ENCODE data around the gene CARMIL1. TPM values are rescaled to one million over a fixed set of nuclear protein-coding genes. Genes with fewer than 3 reads are reported as not detected.
A peak's percentile ranks its signal among the peaks of the same experiment; 100 is the strongest.

Gene CARMIL1
- total and polyA plus RNA-seq, 2 of the 8 experiments (the other 6 are each of a cell fraction or from before 2014, with no cell fraction given), result 20.3 to 40.4 TPM

DNA sequence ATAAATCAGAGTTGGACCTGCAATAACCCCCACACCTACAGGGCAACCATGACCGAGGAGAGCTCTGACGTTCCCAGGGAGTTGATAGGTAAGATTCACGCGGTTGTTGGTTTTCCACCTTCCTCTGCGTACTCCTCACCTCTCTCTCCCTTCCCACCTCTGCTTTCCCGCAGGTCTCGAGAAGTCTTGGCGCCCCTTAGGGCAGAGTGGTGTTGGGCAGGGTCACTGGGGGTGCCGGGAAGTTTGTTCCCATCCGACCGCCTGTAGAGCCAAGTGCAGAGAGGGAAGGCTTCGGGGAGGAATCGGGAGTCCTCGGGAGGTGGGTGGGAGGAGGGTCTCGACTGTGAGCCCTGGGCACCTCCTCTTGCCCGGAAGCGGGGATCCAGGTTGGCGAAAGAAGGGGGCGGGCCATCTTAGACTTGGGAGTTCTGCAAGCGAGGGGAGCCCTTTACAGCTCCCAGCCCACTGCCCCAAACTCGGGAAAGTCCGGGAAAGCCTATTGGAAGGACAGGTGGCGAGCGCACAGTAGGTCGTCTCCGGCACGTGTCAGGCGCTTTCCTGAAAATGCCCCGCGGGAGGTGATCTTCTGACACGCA is 672 bp downstream of the CARMIL1 start:
- Histone ChIP-seq H2BK12ac (ENCODE audit: low read depth, low read length) (no peak overlapping the region), H4K5ac (ENCODE audit: insufficient read length, low read depth, low read length) (peak overlapping the region; percentile 87), H3K56ac (replicated peaks; ENCODE audit: insufficient read length, low read depth, low read length) (peak overlapping the region; percentile 51), H2BK120ac (replicated peaks; ENCODE audit: low read depth, low read length) (peak overlapping the region; percentile 25), H3K27ac (ENCODE audit: low read depth, low read length) (peak overlapping the region; percentile 28; the same call in 1 of the 2 replicates), H3K27me3 (replicated peaks in 1 of 4; ENCODE audit: control insufficient read depth in 3 of 4, extremely low read depth in 1 of 4, insufficient read depth in 3 of 4, low read length in 3 of 4) (no peaks in the 10 kb centered on the region), H3K18ac (ENCODE audit: extremely low read depth, low read length) (peak overlapping the region; percentile 12), H3K4me1 (replicated peaks in 1 of 4; ENCODE audit: control insufficient read depth in 3 of 4, insufficient read depth in 4 of 4, low read length in 3 of 4) (peaks cover 4 to 9% (median 6%) of the 10 kb centered on the region in 4 experiments; a peak in 6 of 7 replicates), H3K79me1 (ENCODE audit: low read depth, low read length) (peaks cover 4% of the 10 kb centered on the region; the same call in 1 of the 2 replicates), H2BK15ac (ENCODE audit: low read length) (no peak overlapping the region; the same call in 1 of the 2 replicates), H3K14ac (ENCODE audit: insufficient read length) (peak overlapping the region; percentile 16), H3K9me3 (ENCODE audit: insufficient read depth in 2 of 2, low read depth in 1 of 2, low read length in 1 of 2) (no peaks in the 10 kb centered on the region), H3K23me2 (ENCODE audit: low read depth, low read length) (peaks cover 11% of the 10 kb centered on the region), H3K4me2 (ENCODE audit: insufficient read depth in 1 of 2, low read depth in 2 of 2, low read length in 2 of 2) (peak overlapping the region; percentile 90 to 99), H3K79me2 (ENCODE audit: control insufficient read depth in 1 of 2, insufficient read depth in 2 of 2, low read length in 2 of 2) (peaks cover 3 to 48% of the 10 kb centered on the region in 2 experiments; a peak in 3 of 4 replicates), H3K36me3 (ENCODE audit: control insufficient read depth in 2 of 4, insufficient read depth in 4 of 4, low read length in 3 of 4) (no peaks in the 10 kb centered on the region; a peak in 2 of 8 replicates), H4K20me1 (replicated peaks in 1 of 2; ENCODE audit: control insufficient read depth in 1 of 2, insufficient read depth in 2 of 2, low read length in 2 of 2) (no peaks in the 10 kb centered on the region), H2BK20ac (ENCODE audit: low read length) (no peak overlapping the region), H3K9ac (replicated peaks in 1 of 4; ENCODE audit: extremely low read depth in 1 of 4, low read depth in 3 of 4, low read length in 3 of 4) (peak overlapping the region; percentile 52 to 74 (median 60)), H2AK5ac (ENCODE audit: low read depth, low read length) (no peak overlapping the region), H3K4ac (replicated peaks; ENCODE audit: insufficient read length, low read depth, low read length) (peak overlapping the region; percentile 46), H2AFZ (ENCODE audit: low read length) (0 out of 2 replicates have a peak overlapping the region, but pooled peaks have one; percentile 1), H4K8ac (ENCODE audit: extremely low read depth, insufficient read depth, low read length) (no peak overlapping the region; the same call in 1 of the 2 replicates), H3K23ac (ENCODE audit: insufficient read length) (no peak overlapping the region), H3K4me3 (ENCODE audit: extremely low read depth in 1 of 4, insufficient read depth in 2 of 4, low read depth in 3 of 4, low read length in 4 of 4) (peak overlapping the region; percentile 91 to 95 (median 94)), H2BK5ac (ENCODE audit: low read depth, low read length) (peak overlapping the region; percentile 29; the same call in 1 of the 2 replicates), H4K91ac (replicated peaks; ENCODE audit: insufficient read length, low read length) (peak overlapping the region; percentile 63)
- CTCF ChIA-PET (ENCODE audit: partially characterized antibody), result interaction anchor here (0.6 to 3.1 kb wide), 25 partner anchors 8 to 326 kb away, joined by 3 to 38 read pairs (median 5); no protein-coding TSS in a partner anchor
- 1% methylated on average over 31 of the region's 31 CpGs; no CpG with 5 or more reads in 1 of the 2 experiments for WGBS, 2 experiments (ENCODE audit: extremely low coverage in 1 of 2, insufficient coverage in 1 of 2, insufficient read length in 1 of 2, insufficient replicate concordance in 2 of 2, low coverage in 1 of 2, low lambda C conversion rate in 2 of 2, missing lambda C conversion rate in 1 of 2)
- POLR2A ChIA-PET (ENCODE audit: partially characterized antibody), result interaction anchor here (0.7 to 2.8 kb wide), 11 partner anchors 8 to 272 kb away, joined by 3 to 10 read pairs (median 3); no protein-coding TSS in a partner anchor
- FAIRE-seq (no peak), DNase-seq (ENCODE audit: low read depth in 1 of 2, low spot score in 2 of 2) (peak; percentile 49 to 87)
- TF ChIP-seq, protein P1, sequence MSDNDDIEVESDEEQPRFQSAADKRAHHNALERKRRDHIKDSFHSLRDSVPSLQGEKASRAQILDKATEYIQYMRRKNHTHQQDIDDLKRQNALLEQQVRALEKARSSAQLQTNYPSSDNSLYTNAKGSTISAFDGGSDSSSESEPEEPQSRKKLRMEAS (IDR thresholded peaks at IDR 0.05), result peak; percentile 77
- no peak for TF ChIP-seq RXRA (IDR thresholded peaks at IDR 0.05; ENCODE audit: insufficient read depth, low read depth, low read length)
- 0 out of 2 replicates have a peak, but pooled peaks have one; percentile 11 for TF ChIP-seq TBP (IDR thresholded peaks at IDR 0.05; ENCODE audit: low read depth, low read length)
- no peak for TF ChIP-seq BACH1 (IDR thresholded peaks at IDR 0.05; ENCODE audit: low read length)
- no peak for TF ChIP-seq EGR1 (IDR thresholded peaks at IDR 0.05; ENCODE audit: borderline replicate concordance, low read depth, low read length)
- TF ChIP-seq, protein P2, sequence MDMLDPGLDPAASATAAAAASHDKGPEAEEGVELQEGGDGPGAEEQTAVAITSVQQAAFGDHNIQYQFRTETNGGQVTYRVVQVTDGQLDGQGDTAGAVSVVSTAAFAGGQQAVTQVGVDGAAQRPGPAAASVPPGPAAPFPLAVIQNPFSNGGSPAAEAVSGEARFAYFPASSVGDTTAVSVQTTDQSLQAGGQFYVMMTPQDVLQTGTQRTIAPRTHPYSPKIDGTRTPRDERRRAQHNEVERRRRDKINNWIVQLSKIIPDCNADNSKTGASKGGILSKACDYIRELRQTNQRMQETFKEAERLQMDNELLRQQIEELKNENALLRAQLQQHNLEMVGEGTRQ (IDR thresholded peaks at IDR 0.05; ENCODE audit: low read length), result peak; percentile 13; the same call in 1 of the 2 replicates
- TF ChIP-seq FOSL1 (IDR thresholded peaks at IDR 0.05; ENCODE audit: insufficient read depth, low read depth, low read length), result no peak
- TF ChIP-seq EZH2 (IDR thresholded peaks at IDR 0.05; ENCODE audit: low read depth, low read length, severe bottlenecking), result no peak
- TF ChIP-seq PHF8 (conservative IDR thresholded peaks at IDR 0.05; ENCODE audit: low read depth, low read length), result 0 out of 2 replicates have a peak, but pooled peaks have one; percentile 20
- 0 out of 3 replicates have a peak, but pooled peaks of 1 of the 2 experiments have one; percentile 34 for TF ChIP-seq POLR2A (IDR thresholded peaks at IDR 0.05; ENCODE audit: control extremely low read depth in 1 of 2, low read depth in 2 of 2, low read length in 2 of 2)

Measured in H1 (cell line).